Keratinocyte (primary cell): ENCODE data around the gene PIP4K2C. TPM values are rescaled to one million over a fixed set of nuclear protein-coding genes. Genes with fewer than 3 reads are reported as not detected.

ENCODE experiments used
- DNase-seq: peaks from one replicate; pipeline ENCODE4 v3.0.0-alpha.2; 2011; ENCODE audit warnings: low read depth, missing footprints, low spot score
- FAIRE-seq: peaks from 2 replicates; lab custom pipeline; 2011; peaks lifted over from hg19 to GRCh38; lab: Jason Lieb, UNC
- H2AFZ ChIP-seq: 2 replicates; pipeline ENCODE4 v1.6.0; 2012; ENCODE audit warnings: low read length, control low read depth, inconsistent platforms; ENCODE audit not compliant: control insufficient read depth
- H3K27ac ChIP-seq: 2 replicates; pipeline ENCODE4 v1.5.1; 2011; ENCODE audit warnings: low read length; ENCODE audit not compliant: control insufficient read depth, insufficient read depth
- H3K27me3 ChIP-seq: 3 replicates; pipeline ENCODE4 v1.6.0; 2011; ENCODE audit warnings: low read length; ENCODE audit not compliant: control insufficient read depth, insufficient read depth; ENCODE audit errors: extremely low read depth
- H3K36me3 ChIP-seq, 2 experiments: 2 replicates in 1 of 2; 3 replicates in 1 of 2; pipeline ENCODE4 v1.5.1; 2011; ENCODE audit warnings: low read length in 2 of 2, mild to moderate bottlenecking in 1 of 2; ENCODE audit not compliant: control insufficient read depth in 2 of 2, insufficient read depth in 2 of 2; ENCODE audit errors: extremely low read depth in 1 of 2
- H3K4me1 ChIP-seq: 3 replicates; pipeline ENCODE4 v1.5.1; 2011; ENCODE audit warnings: low read length; ENCODE audit not compliant: control insufficient read depth, insufficient read depth; ENCODE audit errors: extremely low read depth
- H3K4me2 ChIP-seq: 3 replicates; pipeline ENCODE4 v1.6.0; 2011; ENCODE audit warnings: low read depth, low read length; ENCODE audit not compliant: control insufficient read depth, insufficient read depth; ENCODE audit errors: extremely low read depth
- H3K4me3 ChIP-seq, 3 experiments: fragments of 200-600 bp in 1 of 3; sonication (generic) in 1 of 3; 2 replicates in 2 of 3; 3 replicates in 1 of 3; pipeline ENCODE4 v1.5.1; 2011 to 2016; ENCODE audit warnings: low read length in 3 of 3, mild to moderate bottlenecking in 3 of 3, control low read depth in 2 of 3, inconsistent platforms in 1 of 3, low read depth in 1 of 3, mixed read lengths in 1 of 3, mixed run types in 1 of 3, moderate library complexity in 1 of 3; ENCODE audit not compliant: control insufficient read depth in 2 of 3, insufficient read depth in 2 of 3; ENCODE audit errors: extremely low read depth in 1 of 3
- H3K79me2 ChIP-seq: 2 replicates; pipeline ENCODE4 v1.6.0; 2012; ENCODE audit warnings: low read length; ENCODE audit not compliant: control insufficient read depth, insufficient read depth
- H3K9ac ChIP-seq: 3 replicates; pipeline ENCODE4 v1.6.0; 2011; ENCODE audit warnings: low read length; ENCODE audit not compliant: control insufficient read depth, insufficient read depth; ENCODE audit errors: extremely low read depth
- H3K9me1 ChIP-seq: 3 replicates; pipeline ENCODE4 v1.6.0; 2011; ENCODE audit warnings: low read length; ENCODE audit not compliant: control insufficient read depth, insufficient read depth; ENCODE audit errors: extremely low read depth
- H3K9me3 ChIP-seq: 2 replicates; pipeline ENCODE4 v1.5.1; 2012; ENCODE audit warnings: low read depth, low read length; ENCODE audit not compliant: control insufficient read depth
- H4K20me1 ChIP-seq: 3 replicates; pipeline ENCODE4 v1.6.0; 2011; ENCODE audit warnings: low read length; ENCODE audit not compliant: control insufficient read depth, insufficient read depth; ENCODE audit errors: extremely low read depth
- EZH2 ChIP-seq: IDR thresholded peaks from one replicate; pipeline ENCODE4 v1.6.1; 2012; ENCODE audit warnings: inconsistent platforms, mild to moderate bottlenecking, low read length, moderate library complexity
- dilution Hi-C: fragments of 300-500 bp; cut with MboI; formaldehyde crosslinking; loops from one replicate; pipeline ENCODE4 v1.7.0; 2020; ENCODE audit warnings: low sequenced_read_pairs; ENCODE audit not compliant: extremely low pct_ligation_motif_present
- polyA plus RNA-seq, 5 experiments: library from polyadenylated mRNA; depleted of rRNA in 3 of 5; stranded (reverse) in 3 of 5; stranded (forward) in 1 of 5; unstranded in 1 of 5; fragments of >200 nt; gene quantifications; 1 replicate in 1 of 5; 2 replicates in 3 of 5; 3 replicates in 1 of 5; pipeline versions ENCODE4 v1.2.1 to v1.2.3, GENCODE V29; 2011 to 2012; ENCODE audit warnings: missing spikeins in 2 of 5, low read depth in 1 of 5, low replicate concordance in 1 of 5
- TF ChIP-seq, protein P1 (sequence below), 3 experiments: IDR thresholded peaks in 1 of 3; conservative IDR thresholded peaks in 1 of 3; optimal IDR thresholded peaks in 1 of 3; 2 replicates in 2 of 3; 3 replicates in 1 of 3; pipeline versions ENCODE3 to v1.5.1; 2011; ENCODE audit warnings: low read length in 3 of 3, mild to moderate bottlenecking in 3 of 3, moderate library complexity in 2 of 3, control low read depth in 1 of 3, inconsistent platforms in 1 of 3; ENCODE audit not compliant: insufficient read depth in 2 of 3; ENCODE audit errors: extremely low read depth in 1 of 3

The PIP4K2C gene
- polyA plus RNA-seq, 1 donor (not counting 4 experiments of a cell fraction or from before 2014, with no cell fraction given), result 93.6 TPM

DNA sequence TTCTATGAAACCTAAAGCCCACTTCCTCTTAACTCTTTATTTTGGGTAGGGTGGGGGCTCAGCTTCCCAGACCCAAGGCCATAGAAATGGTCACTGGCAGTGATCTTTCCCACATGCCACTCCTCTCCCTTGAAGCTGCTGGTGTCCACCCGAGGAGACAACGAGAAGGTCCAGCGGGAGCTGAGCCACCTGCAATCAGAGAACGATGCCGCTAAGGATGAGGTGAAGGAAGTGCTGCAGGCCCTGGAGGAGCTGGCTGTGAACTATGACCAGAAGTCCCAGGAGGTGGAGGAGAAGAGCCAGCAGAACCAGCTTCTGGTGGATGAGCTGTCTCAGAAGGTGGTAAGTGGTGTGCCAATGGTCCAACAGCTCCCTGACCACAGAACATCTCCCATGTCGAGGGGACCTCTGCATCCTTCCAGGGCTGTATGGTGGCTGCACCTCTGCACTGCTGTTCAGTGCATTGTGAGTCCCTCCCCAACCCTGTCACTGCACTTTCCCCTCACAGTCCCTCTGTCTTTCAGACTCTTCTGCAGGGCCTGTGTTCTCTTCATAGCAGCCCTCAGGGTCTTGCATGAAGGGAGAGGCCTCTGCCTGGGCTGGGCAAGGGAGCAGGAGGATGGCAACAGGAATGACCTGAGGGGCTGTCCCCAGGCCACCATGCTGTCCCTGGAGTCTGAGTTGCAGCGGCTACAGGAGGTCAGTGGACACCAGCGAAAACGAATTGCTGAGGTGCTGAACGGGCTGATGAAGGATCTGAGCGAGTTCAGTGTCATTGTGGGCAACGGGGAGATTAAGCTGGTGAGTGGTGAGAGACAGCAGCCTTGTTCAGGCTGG is 18.8 kb upstream of the PIP4K2C start:
- H3K9ac ChIP-seq, result no peak overlapping the region
- no peak for DNase-seq
- H4K20me1 ChIP-seq, result no peaks in the 10 kb centered on the region
- H3K4me2 ChIP-seq, result no peak overlapping the region
- no peaks in the 10 kb centered on the region for H3K79me2 ChIP-seq
- H2AFZ ChIP-seq, result no peak overlapping the region
- no peaks in the 10 kb centered on the region for H3K4me1 ChIP-seq
- TF ChIP-seq, protein P1, sequence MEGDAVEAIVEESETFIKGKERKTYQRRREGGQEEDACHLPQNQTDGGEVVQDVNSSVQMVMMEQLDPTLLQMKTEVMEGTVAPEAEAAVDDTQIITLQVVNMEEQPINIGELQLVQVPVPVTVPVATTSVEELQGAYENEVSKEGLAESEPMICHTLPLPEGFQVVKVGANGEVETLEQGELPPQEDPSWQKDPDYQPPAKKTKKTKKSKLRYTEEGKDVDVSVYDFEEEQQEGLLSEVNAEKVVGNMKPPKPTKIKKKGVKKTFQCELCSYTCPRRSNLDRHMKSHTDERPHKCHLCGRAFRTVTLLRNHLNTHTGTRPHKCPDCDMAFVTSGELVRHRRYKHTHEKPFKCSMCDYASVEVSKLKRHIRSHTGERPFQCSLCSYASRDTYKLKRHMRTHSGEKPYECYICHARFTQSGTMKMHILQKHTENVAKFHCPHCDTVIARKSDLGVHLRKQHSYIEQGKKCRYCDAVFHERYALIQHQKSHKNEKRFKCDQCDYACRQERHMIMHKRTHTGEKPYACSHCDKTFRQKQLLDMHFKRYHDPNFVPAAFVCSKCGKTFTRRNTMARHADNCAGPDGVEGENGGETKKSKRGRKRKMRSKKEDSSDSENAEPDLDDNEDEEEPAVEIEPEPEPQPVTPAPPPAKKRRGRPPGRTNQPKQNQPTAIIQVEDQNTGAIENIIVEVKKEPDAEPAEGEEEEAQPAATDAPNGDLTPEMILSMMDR (optimal IDR thresholded peaks at IDR 0.05 in 1 of 3, IDR thresholded peaks at IDR 0.05 in 1 of 3, conservative IDR thresholded peaks at IDR 0.05 in 1 of 3; ENCODE audit: extremely low read depth in 1 of 3, insufficient read depth in 2 of 3, low read length in 3 of 3), result no peak
- no peak for TF ChIP-seq EZH2
- H3K4me3 ChIP-seq, result no peak overlapping the region
- no peaks in the 10 kb centered on the region for H3K36me3 ChIP-seq
- no peaks in the 10 kb centered on the region for H3K27me3 ChIP-seq
- no peaks in the 10 kb centered on the region for H3K9me1 ChIP-seq
- H3K9me3 ChIP-seq, result no peaks in the 10 kb centered on the region
- dilution Hi-C loops, result loop anchor here (10.0 kb wide), 1 partner anchor 63 kb away; the partner anchor contains the start of gene B4GALNT1
- no peak overlapping the region for H3K27ac ChIP-seq
- no peak for FAIRE-seq

DNA sequence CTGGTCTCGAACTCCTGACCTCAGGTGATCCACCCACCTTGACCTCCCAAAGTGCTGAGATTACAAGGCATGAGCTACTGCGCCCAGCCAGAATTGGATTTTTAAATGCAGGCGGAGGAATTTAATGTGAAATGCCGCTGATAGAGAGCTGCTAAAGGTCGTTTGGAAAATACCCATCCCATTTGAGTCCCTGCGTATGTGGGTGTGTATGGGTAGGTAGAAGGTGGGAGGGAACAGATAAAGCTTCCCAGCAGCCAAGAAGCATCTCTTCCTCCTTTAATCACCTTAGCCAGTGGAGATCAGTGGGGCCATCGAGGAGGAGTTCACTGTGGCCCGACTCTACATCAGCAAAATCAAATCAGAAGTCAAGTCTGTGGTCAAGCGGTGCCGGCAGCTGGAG is 16.2 kb upstream of the PIP4K2C start:
- Histone ChIP-seq H4K20me1 (no peaks in the 10 kb centered on the region), H3K27ac (no peak overlapping the region), H3K27me3 (no peaks in the 10 kb centered on the region), H3K9ac (no peak overlapping the region), H3K9me3 (no peaks in the 10 kb centered on the region), H3K36me3 (no peaks in the 10 kb centered on the region), H3K79me2 (no peaks in the 10 kb centered on the region), H3K4me3 (no peak overlapping the region), H3K9me1 (no peaks in the 10 kb centered on the region), H3K4me1 (no peaks in the 10 kb centered on the region), H3K4me2 (no peak overlapping the region), H2AFZ (no peak overlapping the region)
- DNase-seq (no peak), FAIRE-seq (no peak)
- dilution Hi-C loops, result loop anchor here (10.0 to 25.0 kb wide), 2 partner anchors 60 to 163 kb away; partner anchors contain the start of genes AGAP2, B4GALNT1 and TSPAN31
- no peak for TF ChIP-seq EZH2
- TF ChIP-seq, protein P1 (optimal IDR thresholded peaks at IDR 0.05 in 1 of 3, IDR thresholded peaks at IDR 0.05 in 1 of 3, conservative IDR thresholded peaks at IDR 0.05 in 1 of 3; ENCODE audit: extremely low read depth in 1 of 3, insufficient read depth in 2 of 3, low read length in 3 of 3), result no peak
